Loucy (cell line): Measurements from ENCODE around the gene SHB.

ENCODE experiments used
- H2AFZ ChIP-seq: fragments of 200-600 bp; sonication (generic); 2 replicates; pipeline ENCODE4 v1.6.0; 2016; ENCODE audit warnings: antibody characterized with exemption, mild to moderate bottlenecking, low read length, moderate library complexity
- H3F3A ChIP-seq: fragments of 200-600 bp; 2 replicates; pipeline ENCODE4 v1.6.0; 2016; ENCODE audit warnings: antibody characterized with exemption, low read depth, mild to moderate bottlenecking
- H3K27me3 ChIP-seq: fragments of 200-600 bp; sonication (generic); 2 replicates; pipeline ENCODE4 v1.6.1; 2014; ENCODE audit warnings: low read length, mild to moderate bottlenecking; ENCODE audit not compliant: insufficient read depth, poor library complexity, severe bottlenecking
- H3K36me3 ChIP-seq: fragments of 200-600 bp; sonication (generic); 2 replicates; pipeline ENCODE4 v1.6.1; 2016; ENCODE audit warnings: low read length; ENCODE audit not compliant: insufficient read depth
- H3K4me1 ChIP-seq: fragments of 200-600 bp; sonication (generic); 2 replicates; pipeline ENCODE4 v1.5.1; 2014; ENCODE audit warnings: low read length, mild to moderate bottlenecking; ENCODE audit not compliant: insufficient read depth, poor library complexity, severe bottlenecking
- H3K4me2 ChIP-seq: fragments of 200-600 bp; sonication (generic); 2 replicates; pipeline ENCODE4 v1.6.0; 2014; ENCODE audit warnings: antibody characterized with exemption, low read length, low read depth, mild to moderate bottlenecking; ENCODE audit not compliant: poor library complexity, severe bottlenecking
- H3K4me3 ChIP-seq: fragments of 200-600 bp; sonication (generic); 2 replicates; pipeline ENCODE4 v1.5.1; 2014; ENCODE audit warnings: low read length, mild to moderate bottlenecking, mixed read lengths; ENCODE audit not compliant: poor library complexity, severe bottlenecking
- H3K79me2 ChIP-seq: fragments of 200-600 bp; sonication (generic); 2 replicates; pipeline ENCODE4 v1.6.1; 2014; ENCODE audit warnings: low read length; ENCODE audit not compliant: insufficient read depth
- H3K9ac ChIP-seq: fragments of 200-600 bp; sonication (generic); 2 replicates; pipeline ENCODE4 v1.6.0; 2014; ENCODE audit warnings: mild to moderate bottlenecking, low read depth, low read length, moderate library complexity; ENCODE audit not compliant: poor library complexity, severe bottlenecking
- H3K9me2 ChIP-seq: fragments of 200-600 bp; sonication (generic); replicated peaks from 2 replicates; pipeline ENCODE4 v1.6.1; 2016; ENCODE audit warnings: low read depth, low read length, mixed read lengths
- H3K9me3 ChIP-seq: fragments of 200-600 bp; sonication (generic); 2 replicates; pipeline ENCODE4 v1.6.1; 2014; ENCODE audit warnings: mild to moderate bottlenecking, antibody characterized with exemption, low read length, low read depth; ENCODE audit not compliant: insufficient read depth
- H4K20me1 ChIP-seq: fragments of 200-600 bp; sonication (generic); 2 replicates; pipeline ENCODE4 v1.6.0; 2014; ENCODE audit warnings: antibody characterized with exemption, low read length, mild to moderate bottlenecking; ENCODE audit not compliant: insufficient read depth, poor library complexity, severe bottlenecking
- CTCF ChIP-seq: fragments of 200-600 bp; sonication (generic); conservative IDR thresholded peaks from 2 replicates; pipeline ENCODE4 v1.5.1; 2014; ENCODE audit warnings: mild to moderate bottlenecking, antibody characterized with exemption, low read length
- EZH2phosphoT487 ChIP-seq: fragments of 200-600 bp; IDR thresholded peaks from 2 replicates; pipeline ENCODE4 v1.6.1; 2018; ENCODE audit warnings: antibody characterized with exemption, mild to moderate bottlenecking, moderate library complexity, borderline replicate concordance

The SHB gene

GRCh38 chr9:38108326-38108725 is 39.3 kb upstream of the SHB start:
- Histone ChIP-seq H3K36me3 (no peaks in the 10 kb centered on the region), H3K9ac (no peak overlapping the region), H3K9me2 (no peaks in the 10 kb centered on the region), H3K4me3 (no peak overlapping the region), H3F3A (no peaks in the 10 kb centered on the region), H3K4me1 (no peaks in the 10 kb centered on the region), H3K79me2 (no peaks in the 10 kb centered on the region), H2AFZ (no peak overlapping the region), H3K27me3 (no peaks in the 10 kb centered on the region), H4K20me1 (no peaks in the 10 kb centered on the region), H3K9me3 (no peaks in the 10 kb centered on the region), H3K4me2 (no peak overlapping the region)
- TF ChIP-seq EZH2phosphoT487, result no peak
- no peak for TF ChIP-seq CTCF

- no peak overlapping the region for H3K4me2 ChIP-seq
Observed at GRCh38 chr9:38107811-38108304, 38.8 kb upstream of the SHB start.

GRCh38 chr9:38107405-38107804 is 38.4 kb upstream of the SHB start:
- TF ChIP-seq EZH2phosphoT487, result no peak
- TF ChIP-seq CTCF, result no peak
- no peak overlapping the region for H3K9ac ChIP-seq
- no peaks in the 10 kb centered on the region for H4K20me1 ChIP-seq
- H3F3A ChIP-seq, result no peaks in the 10 kb centered on the region
- H3K27me3 ChIP-seq, result no peaks in the 10 kb centered on the region
- no peaks in the 10 kb centered on the region for H3K4me1 ChIP-seq
- H2AFZ ChIP-seq, result no peak overlapping the region
- no peak overlapping the region for H3K4me3 ChIP-seq
- no peaks in the 10 kb centered on the region for H3K9me2 ChIP-seq
- H3K79me2 ChIP-seq, result no peaks in the 10 kb centered on the region
- H3K9me3 ChIP-seq, result no peaks in the 10 kb centered on the region
- no peaks in the 10 kb centered on the region for H3K36me3 ChIP-seq
- no peak overlapping the region for H3K4me2 ChIP-seq

More at GRCh38 chr9:38107811-38108304, 38.8 kb upstream of the SHB start:
- H3K79me2 ChIP-seq, result no peaks in the 10 kb centered on the region
- no peak for TF ChIP-seq CTCF
- TF ChIP-seq EZH2phosphoT487, result no peak
- no peak overlapping the region for H3K9ac ChIP-seq
- no peaks in the 10 kb centered on the region for H4K20me1 ChIP-seq
- H3K27me3 ChIP-seq, result no peaks in the 10 kb centered on the region
- H2AFZ ChIP-seq, result no peak overlapping the region
- no peaks in the 10 kb centered on the region for H3K36me3 ChIP-seq
- no peaks in the 10 kb centered on the region for H3K9me3 ChIP-seq
- no peaks in the 10 kb centered on the region for H3F3A ChIP-seq
- no peaks in the 10 kb centered on the region for H3K4me1 ChIP-seq
- H3K4me3 ChIP-seq, result no peak overlapping the region
- no peaks in the 10 kb centered on the region for H3K9me2 ChIP-seq
